Ovary (tissue), 3 donors: ENCODE measurements around the gene SPRY4.

Experiments used
- CTCF ChIP-seq, 3 donors: fragments of 450-650 bp in 2 of 3; fragments of 200-600 bp in 1 of 3; IDR thresholded peaks; one replicate each; pipeline versions ENCODE4 v1.5.1 to v1.8.0; 2016 to 2022; ENCODE audit warnings: antibody characterized with exemption in 3 of 3, mild to moderate bottlenecking in 1 of 3
- EP300 ChIP-seq: sonication (generic); formaldehyde crosslinking; IDR thresholded peaks from one replicate; pipeline ENCODE4 v1.6.1; 2017; ENCODE audit warnings: antibody characterized with exemption
- donor health status: DM: no; HTN: no; CAD: no.

GRCh38 chr5:142358121-142358520, 33.3 kb upstream of the SPRY4 start:
- TF ChIP-seq CTCF (IDR thresholded peaks at IDR 0.05), result no peak
- TF ChIP-seq EP300, result no peak
